Mesenchymal stem cell (in vitro differentiated cells and primary cell): Measurements from ENCODE around the gene NTSR1.

ENCODE experiments used
- DNase-seq: peaks from one replicate; pipeline ENCODE4 v3.0.0-alpha.2; 2013
- H2AFZ ChIP-seq: one replicate; pipeline ENCODE4 v1.6.1; 2013; ENCODE audit warnings: low read depth, mild to moderate bottlenecking, control low read depth, inconsistent platforms, low read length, moderate library complexity
- H2AK5ac ChIP-seq: 2 replicates; pipeline ENCODE4 v1.6.1; 2013; ENCODE audit warnings: low read length, moderate library complexity, mild to moderate bottlenecking, inconsistent platforms; ENCODE audit not compliant: severe bottlenecking
- H2BK120ac ChIP-seq: one replicate; pipeline ENCODE4 v1.6.1; 2013; ENCODE audit warnings: low read depth, mild to moderate bottlenecking, inconsistent platforms, low read length, moderate library complexity
- H2BK12ac ChIP-seq, 2 experiments: one replicate each; pipeline ENCODE4 v1.6.1; 2013; ENCODE audit warnings: inconsistent platforms in 2 of 2, low read length in 2 of 2, mild to moderate bottlenecking in 2 of 2, moderate library complexity in 2 of 2, control low read depth in 1 of 2
- H2BK15ac ChIP-seq: one replicate; pipeline ENCODE4 v1.6.1; 2013; ENCODE audit warnings: mild to moderate bottlenecking, low read depth, inconsistent platforms; ENCODE audit not compliant: poor library complexity, severe bottlenecking
- H2BK5ac ChIP-seq: 2 replicates; pipeline ENCODE4 v1.6.1; 2013; ENCODE audit warnings: low read depth, mild to moderate bottlenecking, low read length, control low read depth, inconsistent platforms; ENCODE audit not compliant: poor library complexity, severe bottlenecking
- H3K14ac ChIP-seq, 2 experiments: one replicate each; pipeline ENCODE4 v1.6.1; 2013; ENCODE audit warnings: inconsistent platforms in 2 of 2, low read length in 2 of 2, control low read depth in 1 of 2, mild to moderate bottlenecking in 1 of 2, moderate library complexity in 1 of 2
- H3K18ac ChIP-seq, 2 experiments: one replicate each; pipeline ENCODE4 v1.6.1; 2013; ENCODE audit warnings: inconsistent platforms in 2 of 2, low read length in 2 of 2, control low read depth in 1 of 2, low read depth in 1 of 2, mild to moderate bottlenecking in 1 of 2
- H3K23ac ChIP-seq, 2 experiments: one replicate each; pipeline ENCODE4 v1.6.1; 2013; ENCODE audit warnings: inconsistent platforms in 2 of 2, low read length in 2 of 2, mild to moderate bottlenecking in 2 of 2, moderate library complexity in 2 of 2, control low read depth in 1 of 2
- H3K27ac ChIP-seq: 2 replicates; pipeline ENCODE4 v1.5.1; 2013; ENCODE audit warnings: mild to moderate bottlenecking, moderate library complexity, low read length, control low read depth, inconsistent platforms; ENCODE audit not compliant: poor library complexity, severe bottlenecking
- H3K27me3 ChIP-seq, 2 experiments: 2 replicates each; pipeline versions ENCODE4 v1.6.1 to v1.7.0; 2013; ENCODE audit warnings: low read length in 2 of 2, mild to moderate bottlenecking in 2 of 2, moderate library complexity in 2 of 2, control low read depth in 1 of 2, inconsistent platforms in 1 of 2; ENCODE audit not compliant: control insufficient read depth in 1 of 2, insufficient read depth in 1 of 2
- H3K36me3 ChIP-seq, 2 experiments: 2 replicates each; pipeline versions ENCODE4 v1.6.1 to v1.7.0; 2013; ENCODE audit warnings: low read length in 2 of 2, control low read depth in 1 of 2, inconsistent platforms in 1 of 2, low read depth in 1 of 2, mild to moderate bottlenecking in 1 of 2; ENCODE audit not compliant: insufficient read depth in 2 of 2, control insufficient read depth in 1 of 2
- H3K4ac ChIP-seq, 2 experiments: one replicate each; pipeline ENCODE4 v1.6.1; 2013; ENCODE audit warnings: inconsistent platforms in 2 of 2, low read length in 2 of 2, mild to moderate bottlenecking in 2 of 2, moderate library complexity in 2 of 2, control low read depth in 1 of 2, low read depth in 1 of 2
- H3K4me1 ChIP-seq: 2 replicates; pipeline ENCODE4 v1.6.1; 2013; ENCODE audit warnings: low read depth, low read length, control low read depth; ENCODE audit not compliant: control insufficient read depth, insufficient read depth
- H3K4me2 ChIP-seq: 2 replicates; pipeline ENCODE4 v1.6.1; 2013; ENCODE audit warnings: low read length, mild to moderate bottlenecking, inconsistent platforms; ENCODE audit not compliant: poor library complexity, severe bottlenecking
- H3K4me3 ChIP-seq, 2 experiments: 2 replicates each; pipeline versions ENCODE4 v1.5.1 to v1.7.0; 2013; ENCODE audit warnings: low read length in 2 of 2, mild to moderate bottlenecking in 2 of 2, control low read depth in 1 of 2, low read depth in 1 of 2; ENCODE audit not compliant: insufficient read depth in 1 of 2
- H3K79me1 ChIP-seq: replicated peaks from 2 replicates; pipeline ENCODE4 v1.6.1; 2013; ENCODE audit warnings: mild to moderate bottlenecking, control low read depth, low read length, inconsistent platforms; ENCODE audit not compliant: poor library complexity, severe bottlenecking
- H3K9ac ChIP-seq: 2 replicates; pipeline ENCODE4 v1.7.0; 2013; ENCODE audit warnings: mild to moderate bottlenecking, low read length, moderate library complexity
- H3K9me3 ChIP-seq: 2 replicates; pipeline ENCODE4 v1.7.0; 2013; ENCODE audit warnings: mild to moderate bottlenecking, low read length; ENCODE audit not compliant: control insufficient read depth
- H4K8ac ChIP-seq: one replicate; pipeline ENCODE4 v1.6.1; 2013; ENCODE audit warnings: inconsistent platforms, mild to moderate bottlenecking, low read length, moderate library complexity
- H4K91ac ChIP-seq: one replicate; pipeline ENCODE4 v1.6.1; 2013; ENCODE audit warnings: mild to moderate bottlenecking, low read length, inconsistent platforms
- WGBS: methylation state at CpG from one replicate; pipeline ENCODE4 v1.1.7; 2013; ENCODE audit warnings: mixed read lengths; 5-methylcytosine and 5-hydroxymethylcytosine counted together

NTSR1 gene

GRCh38 chr20:62725596-62726268 is 17.1 kb downstream of the NTSR1 start:
- Histone ChIP-seq H2BK120ac (no peak overlapping the region), H2BK12ac (no peak overlapping the region), H4K8ac (no peak overlapping the region), H3K9ac (no peak overlapping the region), H3K9me3 (peaks cover 5% of the 10 kb centered on the region), H3K4me3 (no peak overlapping the region), H3K36me3 (no peaks in the 10 kb centered on the region), H2AFZ (no peak overlapping the region), H2BK15ac (no peak overlapping the region), H3K4me1 (peaks cover 6% of the 10 kb centered on the region), H2AK5ac (no peak overlapping the region), H3K27me3 (peaks cover 59 to 67% of the 10 kb centered on the region in 2 experiments), H3K4ac (no peak overlapping the region), H3K14ac (no peak overlapping the region), H3K79me1 (no peaks in the 10 kb centered on the region), H4K91ac (no peak overlapping the region), H3K27ac (no peak overlapping the region), H3K4me2 (no peak overlapping the region), H3K18ac (no peak overlapping the region), H3K23ac (no peak overlapping the region), H2BK5ac (no peak overlapping the region)
- no peak for DNase-seq
- 83% methylated on average over 12 of the region's 15 CpGs for WGBS

GRCh38 chr20:62726276-62726675 is 17.6 kb downstream of the NTSR1 start:
- Histone ChIP-seq H3K18ac (no peak overlapping the region), H2BK5ac (no peak overlapping the region), H3K4ac (no peak overlapping the region), H2BK120ac (no peak overlapping the region), H3K4me1 (peaks cover 6% of the 10 kb centered on the region), H3K9me3 (no peaks in the 10 kb centered on the region), H3K79me1 (no peaks in the 10 kb centered on the region), H2AK5ac (no peak overlapping the region), H3K27ac (no peak overlapping the region), H3K14ac (no peak overlapping the region), H2AFZ (no peak overlapping the region), H3K23ac (no peak overlapping the region), H4K91ac (no peak overlapping the region), H3K27me3 (peaks cover 59 to 67% of the 10 kb centered on the region in 2 experiments), H4K8ac (no peak overlapping the region), H2BK15ac (no peak overlapping the region), H3K9ac (no peak overlapping the region), H3K4me2 (no peak overlapping the region), H3K4me3 (no peak overlapping the region), H2BK12ac (no peak overlapping the region), H3K36me3 (no peaks in the 10 kb centered on the region)
- 82% methylated on average over 12 of the region's 12 CpGs for WGBS
- no peak for DNase-seq

- H3K27me3 ChIP-seq: peaks cover 59 to 62% of the 10 kb centered on the region in 2 experiments
- WGBS: 89% methylated on average over 31 of the region's 31 CpGs
- no peak for DNase-seq
Measured at GRCh38 chr20:62726716-62727583, 18.3 kb downstream of the NTSR1 start.

GRCh38 chr20:62727584-62728027 is 19.0 kb downstream of the NTSR1 start:
- Histone ChIP-seq H3K4me3 (no peak overlapping the region), H3K4me1 (peaks cover 6% of the 10 kb centered on the region), H2BK12ac (no peak overlapping the region), H3K23ac (no peak overlapping the region), H3K9ac (no peak overlapping the region), H4K91ac (no peak overlapping the region), H2BK5ac (no peak overlapping the region), H3K4ac (no peak overlapping the region), H3K14ac (no peak overlapping the region), H3K27me3 (peaks cover 53 to 59% of the 10 kb centered on the region in 2 experiments), H3K27ac (no peak overlapping the region), H3K18ac (no peak overlapping the region), H2BK120ac (no peak overlapping the region), H3K79me1 (no peaks in the 10 kb centered on the region), H3K9me3 (no peaks in the 10 kb centered on the region), H2BK15ac (no peak overlapping the region), H2AK5ac (no peak overlapping the region), H4K8ac (no peak overlapping the region), H3K36me3 (no peaks in the 10 kb centered on the region), H2AFZ (no peak overlapping the region), H3K4me2 (no peak overlapping the region)
- 85% methylated on average over 15 of the region's 15 CpGs for WGBS
- DNase-seq: no peak

More at GRCh38 chr20:62726716-62727583, 18.3 kb downstream of the NTSR1 start:
- Histone ChIP-seq H2BK5ac (no peak overlapping the region), H2BK120ac (no peak overlapping the region), H3K4me2 (no peak overlapping the region), H4K91ac (no peak overlapping the region), H3K4ac (no peak overlapping the region), H3K36me3 (no peaks in the 10 kb centered on the region), H2AFZ (no peak overlapping the region), H3K4me1 (peaks cover 6% of the 10 kb centered on the region), H2BK15ac (no peak overlapping the region), H3K23ac (no peak overlapping the region), H2BK12ac (no peak overlapping the region), H3K14ac (no peak overlapping the region), H3K4me3 (no peak overlapping the region), H3K18ac (no peak overlapping the region), H4K8ac (no peak overlapping the region), H2AK5ac (no peak overlapping the region), H3K9ac (no peak overlapping the region), H3K27ac (no peak overlapping the region), H3K79me1 (no peaks in the 10 kb centered on the region), H3K9me3 (no peaks in the 10 kb centered on the region)
